Putamen (tissue), 1 donor: ENCODE results near the gene NFYA.

Source experiments
- DNase-seq: peaks from one replicate; pipeline ENCODE4 v3.0.0-alpha.2; 2016; ENCODE audit warnings: low spot score

NFYA gene

GRCh38 chr6:41047306-41047705, 25.5 kb upstream of the NFYA start:
- no peak for DNase-seq

- no peak for DNase-seq
Measured at GRCh38 chr6:41047745-41048732, 24.7 kb upstream of the NFYA start.

- DNase-seq = no peak
Measured at GRCh38 chr6:41049521-41049920, 23.3 kb upstream of the NFYA start.

GRCh38 chr6:41049955-41050354, 22.8 kb upstream of the NFYA start:
- DNase-seq = no peak

GRCh38 chr6:41050536-41050935, 22.2 kb upstream of the NFYA start:
- DNase-seq = no peak

- DNase-seq = no peak
Measured at GRCh38 chr6:41051873-41052272, 20.9 kb upstream of the NFYA start.

- no peak for DNase-seq
Measured at GRCh38 chr6:41053041-41053440, 19.7 kb upstream of the NFYA start, which contains the start of gene APOBEC2. Gene APOBEC2 (plus strand): TSS chr6:41053202. CDS start chr6:41053348, 146 bp downstream.

GRCh38 chr6:41054511-41054910, 18.3 kb upstream of the NFYA start:
- DNase-seq = no peak

GRCh38 chr6:41055149-41055548, 17.6 kb upstream of the NFYA start:
- DNase-seq = no peak

- DNase-seq = no peak
Measured at GRCh38 chr6:41056768-41057490, 15.8 kb upstream of the NFYA start.

GRCh38 chr6:41058783-41059181, 14.0 kb upstream of the NFYA start:
- no peak for DNase-seq

- DNase-seq = no peak
Measured at GRCh38 chr6:41059556-41059955, 13.2 kb upstream of the NFYA start.

- DNase-seq = no peak
Measured at GRCh38 chr6:41061196-41061726, 11.5 kb upstream of the NFYA start.

- no peak for DNase-seq
Measured at GRCh38 chr6:41062056-41062455, 10.7 kb upstream of the NFYA start.

- no peak for DNase-seq
Measured at GRCh38 chr6:41063884-41064285, 8.9 kb upstream of the NFYA start.

GRCh38 chr6:41064841-41065240, 7.9 kb upstream of the NFYA start:
- no peak for DNase-seq

GRCh38 chr6:41065550-41066026, 7.2 kb upstream of the NFYA start:
- no peak for DNase-seq

GRCh38 chr6:41066867-41067304, 5.9 kb upstream of the NFYA start:
- peak; percentile 63 for DNase-seq

- DNase-seq = no peak
Measured at GRCh38 chr6:41071501-41071922, 1.3 kb upstream of the NFYA start.

GRCh38 chr6:41071923-41072835, 595 bp upstream of the NFYA start, which contains the start of gene OARD1:
Gene OARD1 (minus strand): TSS chr6:41072356. CDS start chr6:41071634, 722 bp downstream.
- DNase-seq = peak; percentile 99
